GM18502 (cell line): ENCODE measurements around the gene SERPINE3.
A peak's percentile ranks its signal among the peaks of the same experiment; 100 is the strongest.

ENCODE experiments used
- ATAC-seq: cut with Tn5 transposase; IDR thresholded peaks from one replicate; pipeline ENCODE4 v1.9.1; 2021; ENCODE audit warnings: mild to moderate bottlenecking; ENCODE audit not compliant: unreplicated experiment, poor library complexity

Gene SERPINE3

GRCh38 chr13:51359352-51359751 lies 19.9 kb downstream of the SERPINE3 start:
- no peak for ATAC-seq

- no peak for ATAC-seq
These were observed 21.0 kb downstream of the SERPINE3 start for GRCh38 chr13:51360489-51360888.

DNA sequence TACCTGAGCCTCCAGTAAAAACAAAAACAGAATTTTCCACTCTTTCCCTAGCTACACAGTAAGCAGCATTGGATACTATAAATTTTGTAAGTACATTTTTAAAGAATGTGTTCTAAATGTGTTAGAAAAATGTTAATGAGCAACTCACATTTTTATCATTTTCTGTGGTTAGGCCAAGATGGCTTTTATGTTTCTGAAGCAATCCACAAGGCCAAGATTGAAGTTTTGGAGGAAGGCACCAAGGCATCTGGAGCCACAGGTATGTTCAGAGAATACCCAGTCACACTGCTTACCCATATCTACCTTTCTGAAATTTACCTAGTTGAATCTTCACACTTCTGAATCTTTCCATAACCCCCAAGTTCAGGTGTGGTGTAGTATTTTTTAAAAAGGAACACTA lies 21.6 kb downstream of the SERPINE3 start:
- ATAC-seq = no peak

GRCh38 chr13:51363625-51364024 lies 24.1 kb downstream of the SERPINE3 start:
- ATAC-seq = no peak

DNA sequence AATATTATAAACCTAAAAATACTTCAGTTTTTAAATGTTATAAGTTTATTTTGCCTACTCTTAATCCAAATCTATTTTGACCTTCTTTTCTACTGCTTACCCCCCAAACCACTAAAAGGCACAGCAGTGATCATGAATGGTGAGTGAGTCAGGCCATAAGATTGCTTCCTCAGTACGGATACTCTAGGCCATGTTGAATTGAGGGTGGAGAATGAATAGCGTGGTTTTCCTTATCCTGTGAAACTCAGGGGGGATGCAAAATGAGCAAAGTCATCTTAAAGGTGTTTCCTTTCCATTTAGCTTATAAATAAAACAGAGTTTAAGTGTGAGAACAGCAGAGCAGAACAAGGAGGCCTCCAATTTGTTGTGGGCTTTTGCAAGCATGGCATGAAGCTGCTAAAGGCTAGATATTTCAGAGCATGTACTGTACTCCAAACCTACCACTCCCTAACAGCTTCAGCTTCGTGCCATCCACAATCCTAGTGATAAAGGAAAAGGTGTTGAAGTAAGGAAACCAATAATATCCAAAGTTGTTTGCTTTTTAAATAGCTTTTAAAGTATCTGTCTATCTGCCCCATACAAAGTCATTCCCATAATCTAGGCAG lies 25.0 kb downstream of the SERPINE3 start:
- ATAC-seq = no peak

DNA sequence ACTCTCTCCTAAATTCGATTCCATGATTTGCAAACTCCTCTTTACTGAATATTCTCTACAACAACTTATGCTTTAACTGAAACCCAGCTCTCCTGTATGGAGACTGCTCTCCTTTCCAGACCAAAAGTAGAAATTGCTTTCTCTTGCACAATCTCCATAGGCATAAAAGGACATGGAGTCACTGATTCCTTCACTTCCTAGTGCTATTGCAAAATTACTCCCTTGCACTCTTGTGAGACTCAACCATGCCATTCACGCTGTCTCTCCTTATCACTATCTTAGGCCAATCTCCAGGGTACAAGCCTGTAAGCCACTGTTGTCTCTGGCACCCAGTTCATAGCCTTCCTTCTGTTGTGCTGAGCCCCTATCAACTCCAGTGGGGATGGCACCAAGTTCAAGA lies 30.6 kb downstream of the SERPINE3 start:
- ATAC-seq = no peak

- ATAC-seq = no peak
These were observed 31.3 kb downstream of the SERPINE3 start for GRCh38 chr13:51370811-51371210.

DNA sequence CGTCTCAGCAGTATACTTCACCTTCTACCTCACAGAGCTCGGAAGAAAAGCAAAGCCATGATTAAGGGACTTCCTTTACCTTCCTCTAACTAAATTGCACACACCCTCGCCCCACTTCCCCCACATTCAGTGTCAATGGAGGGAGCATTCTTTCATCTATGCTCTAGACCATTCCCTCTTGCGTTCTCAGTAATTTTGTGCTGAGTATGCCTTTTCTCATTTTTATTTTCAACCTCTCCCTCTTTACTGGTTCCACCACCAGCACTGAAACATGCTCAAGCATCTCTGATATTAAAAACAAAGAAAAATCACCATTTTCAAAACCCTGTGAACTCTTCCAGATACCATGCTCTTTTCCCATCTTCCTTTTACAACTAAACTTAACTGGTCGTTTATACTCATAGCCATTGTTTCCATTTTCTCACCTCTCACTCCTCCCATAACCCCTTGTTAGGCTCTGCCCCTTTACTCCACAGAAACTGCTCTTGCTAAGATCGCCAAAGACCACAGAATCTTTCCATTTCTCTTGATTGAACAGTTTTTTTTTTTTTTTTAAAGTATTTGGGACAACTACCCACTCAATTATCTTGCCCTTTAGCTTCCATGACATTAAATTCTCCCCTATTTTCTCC lies 32.4 kb downstream of the SERPINE3 start:
- no peak for ATAC-seq

DNA sequence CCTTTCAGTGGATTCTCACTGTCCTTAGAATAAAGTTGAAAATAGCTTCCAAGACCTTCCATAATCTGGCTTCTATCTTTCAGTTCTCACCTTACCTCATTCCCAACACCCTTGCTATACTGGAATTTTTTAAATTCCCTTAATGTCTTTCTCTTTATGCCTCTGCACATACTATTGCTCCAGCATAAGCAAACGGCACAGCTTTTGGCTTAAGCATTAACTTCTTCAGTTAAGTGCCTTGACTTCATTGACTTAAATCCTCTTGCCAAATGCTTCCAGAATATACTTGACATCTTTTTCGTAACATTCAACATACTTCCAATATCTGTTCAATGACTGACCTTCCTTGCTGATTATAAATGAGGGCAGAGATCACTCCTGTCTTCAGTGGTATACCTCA lies 34.0 kb downstream of the SERPINE3 start:
- ATAC-seq = no peak

DNA sequence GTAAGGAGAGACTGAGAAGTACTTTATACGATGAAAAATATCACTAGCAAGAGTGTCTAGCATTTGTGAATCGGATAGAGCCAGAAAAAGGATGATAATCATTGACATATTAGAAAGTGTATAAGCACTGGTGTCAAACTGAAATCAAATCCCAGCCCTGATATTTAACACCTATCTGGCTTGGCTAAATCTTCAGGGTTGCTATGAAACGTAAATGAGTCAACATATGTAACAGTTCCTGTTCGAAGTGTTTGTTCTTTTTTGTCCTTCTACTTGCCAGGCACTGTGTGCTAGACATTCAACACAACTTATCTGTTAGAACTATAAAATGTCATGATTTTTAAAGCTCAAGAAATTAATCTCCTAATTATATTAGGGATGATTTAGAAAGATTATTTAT lies 40.8 kb downstream of the SERPINE3 start:
- ATAC-seq = no peak

DNA sequence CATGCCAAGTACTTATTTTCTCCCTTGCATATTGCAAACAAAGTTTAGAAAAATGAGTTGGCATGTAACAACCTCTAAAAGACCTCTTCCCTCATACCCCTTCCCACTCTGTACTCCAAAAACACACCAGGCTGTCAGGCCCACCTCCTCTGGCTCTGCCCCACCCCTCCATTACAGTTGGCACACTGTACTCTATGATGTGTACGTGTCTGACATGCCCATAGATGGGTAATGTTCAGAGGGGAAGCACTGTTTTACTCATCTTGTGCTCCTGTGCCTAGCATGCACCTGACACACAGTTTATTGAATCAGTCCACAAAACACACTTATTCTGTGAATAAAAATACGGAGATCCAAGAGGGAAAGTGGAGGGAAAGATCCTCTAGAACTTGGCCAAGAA lies 45.6 kb downstream of the SERPINE3 start:
- ATAC-seq = no peak

DNA sequence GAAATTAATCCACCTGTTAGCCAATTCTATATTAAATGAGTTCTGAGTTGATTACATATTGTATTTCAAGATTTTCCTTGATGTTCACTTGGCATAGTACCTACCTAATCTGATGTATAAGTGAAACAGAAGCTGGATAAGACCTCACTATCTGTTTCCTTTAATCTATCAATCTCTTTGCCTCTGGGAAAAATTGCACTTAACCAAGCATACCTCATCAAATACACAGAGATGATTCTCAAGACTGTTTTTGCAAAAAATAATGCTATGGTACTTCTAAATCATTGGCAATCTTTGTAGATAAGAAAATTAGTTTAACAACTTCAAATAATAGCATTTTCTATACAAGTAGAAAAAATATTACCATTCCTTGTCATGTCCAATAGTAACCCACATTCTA lies 55.2 kb downstream of the SERPINE3 start:
- ATAC-seq = no peak

- peak; percentile 87 for ATAC-seq
These were observed 56.9 kb downstream of the SERPINE3 start for GRCh38 chr13:51396352-51396751.

GRCh38 chr13:51397262-51397941 lies 57.9 kb downstream of the SERPINE3 start:
- no peak for ATAC-seq

DNA sequence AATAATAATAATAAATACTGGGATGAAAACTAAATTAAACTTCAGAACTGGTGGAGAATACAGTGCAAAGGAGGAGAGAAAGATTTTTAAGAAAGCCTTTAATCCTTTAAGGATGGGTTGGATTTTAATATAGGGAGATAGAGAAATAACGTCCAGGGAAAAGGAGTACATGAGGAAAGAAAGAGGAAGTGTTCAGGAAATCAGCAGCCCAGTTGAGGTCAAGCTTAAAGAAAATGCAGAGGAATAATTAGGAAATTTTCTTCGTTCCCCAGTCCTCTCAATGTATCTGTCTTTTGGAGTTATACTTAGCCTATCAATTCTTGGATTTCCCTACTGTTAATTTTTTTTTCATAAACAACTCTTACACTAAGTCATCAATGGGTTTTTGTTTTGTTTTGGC lies 65.7 kb downstream of the SERPINE3 start:
- no peak for ATAC-seq

GRCh38 chr13:51412431-51412830 lies 72.9 kb downstream of the SERPINE3 start:
- ATAC-seq = no peak
